Neural cell (in vitro differentiated cells): ENCODE results near the gene HHIPL1. TPM values are rescaled to one million over a fixed set of nuclear protein-coding genes. Genes with fewer than 3 reads are reported as not detected.

Experiments
- H2AFZ ChIP-seq: fragments of 200-600, 300-800 bp; sonication (generic), shearing (Covaris generic); 2 replicates; pipeline ENCODE4 v1.6.0; 2014; ENCODE audit warnings: low read depth, mild to moderate bottlenecking, antibody characterized with exemption, low read length, moderate library complexity
- H3F3A ChIP-seq: fragments of 200-600 bp; shearing (Covaris generic); 2 replicates; pipeline ENCODE4 v1.6.1; 2016; ENCODE audit warnings: mild to moderate bottlenecking, moderate library complexity, mixed read lengths, antibody characterized with exemption, low read length; ENCODE audit not compliant: insufficient read depth, poor library complexity, severe bottlenecking
- H3K27ac ChIP-seq: fragments of 200-600, 300-800 bp; sonication (generic), shearing (Covaris generic); 2 replicates; pipeline ENCODE4 v1.5.1; 2014; ENCODE audit warnings: mild to moderate bottlenecking, low read length, moderate library complexity
- H3K27me3 ChIP-seq: fragments of 300-800, 200-600 bp; sonication (generic), shearing (Covaris generic); 2 replicates; pipeline ENCODE4 v1.6.0; 2014; ENCODE audit warnings: mild to moderate bottlenecking, low read depth, low read length, moderate library complexity; ENCODE audit not compliant: insufficient read depth
- H3K36me3 ChIP-seq: fragments of 300-800, 200-600 bp; sonication (generic), shearing (Covaris generic); 2 replicates; pipeline ENCODE4 v1.5.1; 2014; ENCODE audit warnings: mild to moderate bottlenecking, antibody characterized with exemption, low read length, moderate library complexity; ENCODE audit not compliant: insufficient read depth
- H3K4me2 ChIP-seq: fragments of 300-800, 200-600 bp; sonication (generic), shearing (Covaris generic); 2 replicates; pipeline ENCODE4 v1.6.0; 2014; ENCODE audit warnings: mild to moderate bottlenecking, low read length
- H3K4me3 ChIP-seq: fragments of 300-800, 200-600 bp; sonication (generic), shearing (Covaris generic); 2 replicates; pipeline ENCODE4 v1.5.1; 2014; ENCODE audit warnings: mild to moderate bottlenecking, low read length, moderate library complexity
- H3K79me2 ChIP-seq: fragments of 200-600 bp; shearing (Covaris generic); replicated peaks from 2 replicates; pipeline ENCODE4 v1.6.0; 2014; ENCODE audit warnings: mild to moderate bottlenecking, low read length, moderate library complexity; ENCODE audit not compliant: insufficient read depth
- H3K9ac ChIP-seq: fragments of 300-800, 200-600 bp; sonication (generic), shearing (Covaris generic); 2 replicates; pipeline ENCODE4 v1.6.1; 2016; ENCODE audit warnings: mild to moderate bottlenecking, low read length, mixed read lengths
- H3K9me2 ChIP-seq: fragments of 200-600 bp; shearing (Covaris generic); 2 replicates; pipeline ENCODE4 v1.6.1; 2016; ENCODE audit warnings: mild to moderate bottlenecking, low read length, mixed read lengths; ENCODE audit not compliant: insufficient read depth
- H3K9me3 ChIP-seq: fragments of 200-600, 300-800 bp; sonication (generic), shearing (Covaris generic); 2 replicates; pipeline ENCODE4 v1.6.1; 2016; ENCODE audit warnings: mild to moderate bottlenecking, mixed run types, low read length, moderate library complexity, mixed read lengths
- H4K20me1 ChIP-seq: fragments of 200-600 bp; shearing (Covaris generic); 2 replicates; pipeline ENCODE4 v1.6.1; 2016; ENCODE audit warnings: mild to moderate bottlenecking, mixed run types; ENCODE audit not compliant: insufficient read depth
- CTCF ChIP-seq: fragments of 450-650 bp; IDR thresholded peaks from 2 replicates; pipeline ENCODE4 v1.5.1; 2014; ENCODE audit warnings: antibody characterized with exemption, mild to moderate bottlenecking, moderate library complexity; ENCODE audit not compliant: poor library complexity, severe bottlenecking
- EP300 ChIP-seq: fragments of 450-650 bp; conservative IDR thresholded peaks from 2 replicates; pipeline ENCODE4 v1.6.1; 2014; ENCODE audit warnings: antibody characterized with exemption, mild to moderate bottlenecking, moderate library complexity; ENCODE audit not compliant: poor library complexity, severe bottlenecking
- EZH2 ChIP-seq: fragments of 200-600, 300-800 bp; shearing (Covaris generic), sonication (generic); IDR thresholded peaks from 2 replicates; pipeline ENCODE4 v1.6.1; 2014; ENCODE audit warnings: antibody characterized with exemption, low read length, borderline replicate concordance, mild to moderate bottlenecking; ENCODE audit not compliant: insufficient read depth, poor library complexity, severe bottlenecking
- MXI1 ChIP-seq: fragments of 450-650 bp; conservative IDR thresholded peaks from 2 replicates; pipeline ENCODE4 v1.6.1; 2014; ENCODE audit warnings: antibody characterized with exemption, mild to moderate bottlenecking; ENCODE audit not compliant: poor library complexity, severe bottlenecking
- POLR2AphosphoS5 ChIP-seq: IDR thresholded peaks from 2 replicates; pipeline ENCODE4 v1.6.1; 2012
- RAD21 ChIP-seq: fragments of 450-650 bp; conservative IDR thresholded peaks from 2 replicates; pipeline ENCODE4 v1.6.1; 2014; ENCODE audit warnings: antibody characterized with exemption, mild to moderate bottlenecking, moderate library complexity
- REST ChIP-seq: IDR thresholded peaks from 2 replicates; pipeline ENCODE4 v1.6.1; 2012; ENCODE audit warnings: borderline replicate concordance
- SMC3 ChIP-seq: fragments of 450-650 bp; conservative IDR thresholded peaks from 2 replicates; pipeline ENCODE4 v1.6.1; 2014; ENCODE audit warnings: antibody characterized with exemption, mild to moderate bottlenecking, moderate library complexity; ENCODE audit not compliant: poor library complexity
- TAF1 ChIP-seq: IDR thresholded peaks from 2 replicates; pipeline ENCODE4 v1.6.1; 2012; ENCODE audit warnings: low read depth
- polyA plus RNA-seq: library from polyadenylated mRNA; depleted of rRNA; stranded (reverse); fragments of >200 nt; gene quantifications from 2 replicates; pipeline ENCODE4 v1.2.3, GENCODE V29; 2014

HHIPL1 gene
- polyA plus RNA-seq, 1 donor from 2014 or later: 0.47 TPM

- H3K79me2 ChIP-seq: no peaks in the 10 kb centered on the region
- H3F3A ChIP-seq: no peaks in the 10 kb centered on the region
- H4K20me1 ChIP-seq: no peaks in the 10 kb centered on the region
- H2AFZ ChIP-seq: no peak overlapping the region
- H3K4me2 ChIP-seq: no peak overlapping the region
- TF ChIP-seq TAF1 (no peak), EZH2 (no peak), EP300 (no peak), SMC3 (no peak)
- no peaks in the 10 kb centered on the region for H3K36me3 ChIP-seq
- no peak overlapping the region for H3K9ac ChIP-seq
- no peaks in the 10 kb centered on the region for H3K9me2 ChIP-seq
- no peaks in the 10 kb centered on the region for H3K9me3 ChIP-seq
- peaks cover 8% of the 10 kb centered on the region for H3K27me3 ChIP-seq
- no peak overlapping the region for H3K4me3 ChIP-seq
- no peak overlapping the region for H3K27ac ChIP-seq
Observed at GRCh38 chr14:99650189-99650588, 5.3 kb downstream of the HHIPL1 start.

DNA sequence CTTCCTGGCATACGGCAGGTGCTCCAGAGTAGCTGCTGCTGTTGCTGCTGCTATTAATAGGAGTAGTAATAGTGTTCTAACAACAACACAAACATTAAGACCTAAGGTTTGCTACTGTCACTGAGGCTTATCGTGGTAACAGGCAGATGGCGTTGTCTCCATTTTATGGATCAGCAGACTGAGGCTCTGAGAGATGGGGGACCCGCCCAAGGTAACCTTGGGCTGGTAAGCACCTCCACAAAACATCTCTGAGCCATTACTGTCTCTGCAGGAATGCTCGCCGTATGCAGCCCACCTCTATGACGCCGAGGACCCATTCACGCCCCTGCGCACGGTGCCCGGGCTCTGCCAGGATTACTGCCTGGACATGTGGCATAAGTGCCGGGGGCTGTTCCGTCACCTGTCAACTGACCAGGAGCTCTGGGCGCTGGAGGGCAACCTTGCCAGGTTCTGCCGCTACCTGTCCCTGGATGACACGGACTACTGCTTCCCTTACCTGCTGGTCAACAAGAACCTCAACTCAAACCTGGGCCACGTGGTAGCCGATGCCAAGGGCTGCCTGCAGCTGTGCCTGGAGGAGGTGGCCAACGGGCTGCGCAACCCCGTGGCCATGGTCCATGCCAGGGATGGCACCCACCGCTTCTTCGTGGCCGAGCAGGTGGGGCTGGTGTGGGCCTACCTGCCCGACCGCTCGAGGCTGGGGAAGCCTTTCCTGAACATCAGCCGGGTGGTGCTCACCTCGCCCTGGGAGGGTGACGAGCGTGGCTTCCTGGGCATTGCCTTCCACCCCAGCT is 7.2 kb downstream of the HHIPL1 start:
- no peak overlapping the region for H3K9ac ChIP-seq
- H4K20me1 ChIP-seq: no peaks in the 10 kb centered on the region
- H3K4me2 ChIP-seq: no peak overlapping the region
- H3K9me2 ChIP-seq: no peaks in the 10 kb centered on the region
- TF ChIP-seq TAF1 (no peak), CTCF (no peak), EP300 (no peak), MXI1 (no peak), RAD21 (no peak), POLR2AphosphoS5 (no peak), EZH2 (no peak), REST (no peak), SMC3 (no peak)
- H2AFZ ChIP-seq: no peak overlapping the region
- H3K4me3 ChIP-seq: no peak overlapping the region
- no peaks in the 10 kb centered on the region for H3K27me3 ChIP-seq
- no peaks in the 10 kb centered on the region for H3K9me3 ChIP-seq
- H3K79me2 ChIP-seq: no peaks in the 10 kb centered on the region
- no peak overlapping the region for H3K27ac ChIP-seq
- H3F3A ChIP-seq: no peaks in the 10 kb centered on the region
- H3K36me3 ChIP-seq: no peaks in the 10 kb centered on the region
